ENCODE results near the gene MS4A6E. TPM values are rescaled to one million over a fixed set of nuclear protein-coding genes. Genes with fewer than 3 reads are reported as not detected.
"Not testable (repeated sequence)": the region's sequence is repeated elsewhere in the genome, so short reads cannot be mapped to it uniquely, and the experiment has no call there.

Gene MS4A6E
- total RNA-seq, 4 donors from 2014 or later: not detected

- no peak for DNase-seq
- H3K36me3 ChIP-seq: no peaks in the 10 kb centered on the region
- no peaks in the 10 kb centered on the region for H3K9me3 ChIP-seq
- no peak overlapping the region for H3K4me3 ChIP-seq
- TF ChIP-seq POLR2A (IDR thresholded peaks at IDR 0.05) (no peak), CTCF (IDR thresholded peaks at IDR 0.05) (no peak)
- H3K27ac ChIP-seq: no peak overlapping the region
- no peaks in the 10 kb centered on the region for H3K27me3 ChIP-seq
- no peaks in the 10 kb centered on the region for H3K4me1 ChIP-seq
These were observed 34.9 kb upstream of the MS4A6E start for GRCh38 chr11:60292145-60292544.

GRCh38 chr11:60301178-60301577 is 25.9 kb upstream of the MS4A6E start:
- Histone ChIP-seq H3K36me3 (no peaks in the 10 kb centered on the region), H3K27me3 (no peaks in the 10 kb centered on the region), H3K27ac (no peak overlapping the region), H3K4me1 (no peaks in the 10 kb centered on the region), H3K4me3 (no peak overlapping the region), H3K9me3 (no peaks in the 10 kb centered on the region)
- no peak for TF ChIP-seq POLR2A (IDR thresholded peaks at IDR 0.05)
- no peak for TF ChIP-seq CTCF (IDR thresholded peaks at IDR 0.05)
- no peak for DNase-seq

- H3K36me3 ChIP-seq, H3K4me1 ChIP-seq: not testable (repeated sequence)
These were observed 25.2 kb upstream of the MS4A6E start for GRCh38 chr11:60301884-60302283.

GRCh38 chr11:60303661-60304060 is 23.4 kb upstream of the MS4A6E start:
- Histone ChIP-seq H3K4me1 (no peaks in the 10 kb centered on the region), H3K4me3 (no peak overlapping the region), H3K9me3 (no peaks in the 10 kb centered on the region), H3K27me3 (no peaks in the 10 kb centered on the region), H3K36me3 (no peaks in the 10 kb centered on the region), H3K27ac (no peak overlapping the region)
- no peak for DNase-seq
- no peak for TF ChIP-seq CTCF (IDR thresholded peaks at IDR 0.05)
- TF ChIP-seq POLR2A (IDR thresholded peaks at IDR 0.05): no peak

More at GRCh38 chr11:60301884-60302283, 25.2 kb upstream of the MS4A6E start:
- not testable (repeated sequence) for H3K27ac ChIP-seq, DNase-seq, H3K9me3 ChIP-seq, H3K4me3 ChIP-seq, H3K27me3 ChIP-seq

GRCh38 chr11:60305906-60306619 is 21.0 kb upstream of the MS4A6E start:
- Histone ChIP-seq H3K27me3 (no peaks in the 10 kb centered on the region), H3K36me3 (no peaks in the 10 kb centered on the region), H3K4me1 (no peaks in the 10 kb centered on the region), H3K4me3 (no peak overlapping the region), H3K9me3 (no peaks in the 10 kb centered on the region), H3K27ac (no peak overlapping the region)
- DNase-seq: no peak
- TF ChIP-seq CTCF (IDR thresholded peaks at IDR 0.05) (no peak), POLR2A (IDR thresholded peaks at IDR 0.05) (no peak)

- H3K4me3 ChIP-seq: no peak overlapping the region
- H3K4me1 ChIP-seq: no peaks in the 10 kb centered on the region
- no peaks in the 10 kb centered on the region for H3K9me3 ChIP-seq
- H3K27me3 ChIP-seq: no peaks in the 10 kb centered on the region
- no peak for DNase-seq
- no peak overlapping the region for H3K27ac ChIP-seq
- TF ChIP-seq CTCF (IDR thresholded peaks at IDR 0.05) (no peak), POLR2A (IDR thresholded peaks at IDR 0.05) (no peak)
- H3K36me3 ChIP-seq: no peaks in the 10 kb centered on the region
These were observed 19.4 kb upstream of the MS4A6E start for GRCh38 chr11:60307507-60308195.
